Tibial nerve (tissue), 4 donors: ENCODE measurements around the gene ATP2B3. TPM values are rescaled to one million over a fixed set of nuclear protein-coding genes. Genes with fewer than 3 reads are reported as not detected.

Experiments
- DNase-seq, 2 donors: peaks; one replicate each; pipeline ENCODE4 v3.0.0-alpha.2; 2019; ENCODE audit warnings: low spot score in 2 of 2
- H3K27ac ChIP-seq, 4 donors: fragments of 200-600 bp; sonication (generic) in 3 of 4; one replicate each; pipeline ENCODE4 v1.5.1; 2017 to 2019; ENCODE audit warnings: mild to moderate bottlenecking in 1 of 4
- H3K27me3 ChIP-seq, 2 donors: fragments of 200-600 bp; sonication (generic) in 1 of 2; one replicate each; pipeline versions ENCODE4 v1.5.1 to v1.6.0; 2017 to 2019
- H3K36me3 ChIP-seq, 3 donors: fragments of 200-600 bp; sonication (generic); one replicate each; pipeline ENCODE4 v1.5.1; 2018 to 2019
- H3K4me1 ChIP-seq, 4 donors: fragments of 200-600 bp; sonication (generic) in 3 of 4; one replicate each; pipeline ENCODE4 v1.5.1; 2017 to 2019
- H3K4me3 ChIP-seq, 4 donors: fragments of 200-600 bp; sonication (generic) in 3 of 4; one replicate each; pipeline ENCODE4 v1.5.1; 2017 to 2019; ENCODE audit warnings: mild to moderate bottlenecking in 1 of 4, moderate library complexity in 1 of 4
- H3K9me3 ChIP-seq, 4 donors: fragments of 200-600 bp; sonication (generic) in 3 of 4; one replicate each; pipeline ENCODE4 v1.5.1; 2017 to 2019
- EP300 ChIP-seq, 2 donors: sonication (generic); formaldehyde crosslinking; IDR thresholded peaks; one replicate each; pipeline ENCODE4 v1.6.1; 2017; ENCODE audit warnings: antibody characterized with exemption in 2 of 2, mild to moderate bottlenecking in 1 of 2
- POLR2A ChIP-seq, 2 donors: fragments of 450-650 bp; IDR thresholded peaks; one replicate each; pipeline ENCODE4 v1.6.1; 2017; ENCODE audit warnings: antibody characterized with exemption in 2 of 2, mild to moderate bottlenecking in 2 of 2, moderate library complexity in 2 of 2
- WGBS, 2 donors: methylation state at CpG; one replicate each; pipeline ENCODE4 v1.1.5; 2018; 5-methylcytosine and 5-hydroxymethylcytosine counted together
- total RNA-seq, 4 donors: library from RNA; depleted of rRNA; stranded (reverse); fragments of >200 nt; gene quantifications; one replicate each; pipeline ENCODE4 v1.1.0, GENCODE V29; 2016
- TF ChIP-seq, protein P1 (sequence below), 5 experiments: fragments of 200-600 bp in 3 of 5; fragments of 450-650 bp in 2 of 5; sonication (generic) in 3 of 5; IDR thresholded peaks; one replicate each; pipeline ENCODE4 v1.5.1; 2016 to 2019; ENCODE audit warnings: antibody characterized with exemption in 5 of 5, mild to moderate bottlenecking in 3 of 5, moderate library complexity in 2 of 5

ATP2B3 gene
- total RNA-seq, 4 donors from 2014 or later = not detected

DNA sequence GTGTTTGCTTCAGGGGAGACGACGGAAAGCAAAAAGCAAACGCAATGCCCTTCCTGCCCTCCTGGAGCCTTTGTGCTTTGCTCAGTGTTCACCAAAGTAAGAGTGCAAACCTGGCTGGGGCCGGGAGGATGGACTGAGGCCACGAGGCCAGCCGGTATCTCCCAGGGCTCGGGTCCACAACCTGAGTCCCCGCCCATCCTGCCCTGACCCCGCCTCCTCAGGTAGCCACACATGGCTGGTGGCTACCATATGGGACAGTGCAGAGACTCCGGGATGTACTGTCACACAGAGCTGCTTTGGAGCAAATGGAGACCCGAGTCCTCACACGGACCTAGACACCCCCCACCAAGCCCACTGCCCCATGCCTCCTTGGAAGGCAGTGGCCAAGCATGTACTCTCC lies 4.8 kb downstream of the ATP2B3 start:
- no peak overlapping the region for H3K4me3 ChIP-seq
- peaks cover 0 to 5% (median 0%) of the 10 kb centered on the region in 4 donors for H3K4me1 ChIP-seq
- WGBS, 2 donors = 63 to 70% methylated on average over 2 to 12 of the region's 12 CpGs
- no peak for DNase-seq
- no peak overlapping the region for H3K27ac ChIP-seq
- no peaks in the 10 kb centered on the region for H3K36me3 ChIP-seq
- TF ChIP-seq POLR2A (IDR thresholded peaks at IDR 0.05) (no peak), EP300 (IDR thresholded peaks at IDR 0.05) (no peak)
- TF ChIP-seq, protein P1, sequence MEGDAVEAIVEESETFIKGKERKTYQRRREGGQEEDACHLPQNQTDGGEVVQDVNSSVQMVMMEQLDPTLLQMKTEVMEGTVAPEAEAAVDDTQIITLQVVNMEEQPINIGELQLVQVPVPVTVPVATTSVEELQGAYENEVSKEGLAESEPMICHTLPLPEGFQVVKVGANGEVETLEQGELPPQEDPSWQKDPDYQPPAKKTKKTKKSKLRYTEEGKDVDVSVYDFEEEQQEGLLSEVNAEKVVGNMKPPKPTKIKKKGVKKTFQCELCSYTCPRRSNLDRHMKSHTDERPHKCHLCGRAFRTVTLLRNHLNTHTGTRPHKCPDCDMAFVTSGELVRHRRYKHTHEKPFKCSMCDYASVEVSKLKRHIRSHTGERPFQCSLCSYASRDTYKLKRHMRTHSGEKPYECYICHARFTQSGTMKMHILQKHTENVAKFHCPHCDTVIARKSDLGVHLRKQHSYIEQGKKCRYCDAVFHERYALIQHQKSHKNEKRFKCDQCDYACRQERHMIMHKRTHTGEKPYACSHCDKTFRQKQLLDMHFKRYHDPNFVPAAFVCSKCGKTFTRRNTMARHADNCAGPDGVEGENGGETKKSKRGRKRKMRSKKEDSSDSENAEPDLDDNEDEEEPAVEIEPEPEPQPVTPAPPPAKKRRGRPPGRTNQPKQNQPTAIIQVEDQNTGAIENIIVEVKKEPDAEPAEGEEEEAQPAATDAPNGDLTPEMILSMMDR (IDR thresholded peaks at IDR 0.05) = no peak
- peaks cover 0 to 76% of the 10 kb centered on the region in 2 donors for H3K27me3 ChIP-seq
- H3K9me3 ChIP-seq = no peaks in the 10 kb centered on the region

DNA sequence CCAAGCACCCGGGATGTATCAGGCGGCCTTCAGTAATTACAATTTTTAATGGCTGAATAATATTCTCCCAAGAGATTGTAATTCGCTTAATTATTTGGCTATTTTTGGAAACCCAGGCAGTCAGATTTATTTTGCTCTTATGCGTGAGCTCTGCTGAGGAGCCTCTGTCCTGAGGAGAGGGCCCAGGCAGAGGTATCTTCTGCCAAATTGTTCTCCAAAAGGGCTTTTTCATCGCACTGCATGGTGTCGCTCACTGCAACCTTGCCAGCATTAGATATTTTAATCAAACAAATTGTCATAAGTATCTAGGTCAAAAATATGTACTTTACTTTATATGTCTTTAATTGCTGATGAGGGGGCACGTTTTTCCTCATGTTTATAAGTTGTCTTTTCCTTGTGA lies 5.8 kb downstream of the ATP2B3 start:
- Histone ChIP-seq H3K36me3 (no peaks in the 10 kb centered on the region), H3K9me3 (no peaks in the 10 kb centered on the region), H3K27ac (no peak overlapping the region), H3K4me3 (no peak overlapping the region), H3K27me3 (peaks cover 0 to 79% of the 10 kb centered on the region in 2 donors), H3K4me1 (peaks cover 0 to 1% (median 0%) of the 10 kb centered on the region in 4 donors)
- TF ChIP-seq EP300 (IDR thresholded peaks at IDR 0.05) (no peak), POLR2A (IDR thresholded peaks at IDR 0.05) (no peak)
- TF ChIP-seq, protein P1 (IDR thresholded peaks at IDR 0.05) = no peak
- WGBS, 2 donors = 77 to 85% methylated on average over 7 of the region's 7 CpGs
- DNase-seq = no peak

DNA sequence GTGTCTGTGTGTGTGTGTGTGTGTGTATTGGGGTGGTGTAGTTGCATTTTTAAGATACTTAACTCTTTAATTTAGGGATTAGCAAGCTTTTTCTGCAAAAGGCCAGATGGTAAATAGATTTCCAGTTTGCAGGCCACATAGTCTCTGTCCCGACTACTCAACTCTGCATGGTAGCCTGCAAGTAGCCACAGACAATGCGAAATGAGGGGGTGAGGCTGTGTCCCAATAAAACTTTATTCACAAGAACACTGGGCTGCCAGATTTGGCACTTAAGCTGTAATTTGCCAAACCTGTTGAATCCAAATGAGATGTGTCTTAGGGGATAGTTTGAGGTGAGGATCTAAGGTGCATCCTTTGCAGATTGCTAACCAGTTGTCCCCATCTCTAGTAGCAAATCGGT lies 6.8 kb downstream of the ATP2B3 start:
- H3K4me1 ChIP-seq = no peaks in the 10 kb centered on the region
- H3K9me3 ChIP-seq = no peaks in the 10 kb centered on the region
- no peak overlapping the region for H3K4me3 ChIP-seq
- no peak for DNase-seq
- H3K27me3 ChIP-seq = peaks cover 0 to 74% of the 10 kb centered on the region in 2 donors
- WGBS, 2 donors = 87 to 91% methylated on average over 2 to 3 of the region's 3 CpGs
- H3K36me3 ChIP-seq = no peaks in the 10 kb centered on the region
- TF ChIP-seq POLR2A (IDR thresholded peaks at IDR 0.05) (no peak), EP300 (IDR thresholded peaks at IDR 0.05) (no peak)
- TF ChIP-seq, protein P1 (IDR thresholded peaks at IDR 0.05) = no peak
- H3K27ac ChIP-seq = no peak overlapping the region

DNA sequence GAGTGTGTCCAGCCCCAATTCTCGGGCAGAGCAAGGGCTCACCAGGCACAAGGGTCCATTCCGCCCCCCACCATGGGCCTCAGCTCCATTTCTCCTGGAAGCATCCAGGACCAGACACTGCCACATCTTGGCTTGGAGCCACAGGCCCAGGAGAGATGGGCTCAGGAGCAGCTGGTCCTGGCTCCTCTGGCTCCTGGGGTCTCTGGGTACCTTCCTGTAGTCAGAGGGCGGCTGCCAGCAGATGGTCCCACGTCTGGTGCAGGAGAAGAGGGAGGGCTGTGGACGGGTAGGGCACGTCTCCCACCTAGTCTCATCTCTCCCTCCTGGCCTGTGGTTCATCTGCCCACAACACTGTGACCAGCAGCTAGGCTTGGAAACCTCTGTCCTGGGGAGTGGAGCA lies 8.0 kb downstream of the ATP2B3 start:
- no peak for DNase-seq
- TF ChIP-seq, protein P1 (IDR thresholded peaks at IDR 0.05) = no peak
- no peak for TF ChIP-seq POLR2A (IDR thresholded peaks at IDR 0.05)
- TF ChIP-seq EP300 (IDR thresholded peaks at IDR 0.05) = no peak
- 80 to 81% methylated on average over 2 to 6 of the region's 6 CpGs for WGBS, 2 donors
- Histone ChIP-seq H3K4me1 (no peaks in the 10 kb centered on the region), H3K27me3 (peaks cover 0 to 71% of the 10 kb centered on the region in 2 donors), H3K36me3 (no peaks in the 10 kb centered on the region), H3K4me3 (no peak overlapping the region), H3K9me3 (no peaks in the 10 kb centered on the region), H3K27ac (no peak overlapping the region)

DNA sequence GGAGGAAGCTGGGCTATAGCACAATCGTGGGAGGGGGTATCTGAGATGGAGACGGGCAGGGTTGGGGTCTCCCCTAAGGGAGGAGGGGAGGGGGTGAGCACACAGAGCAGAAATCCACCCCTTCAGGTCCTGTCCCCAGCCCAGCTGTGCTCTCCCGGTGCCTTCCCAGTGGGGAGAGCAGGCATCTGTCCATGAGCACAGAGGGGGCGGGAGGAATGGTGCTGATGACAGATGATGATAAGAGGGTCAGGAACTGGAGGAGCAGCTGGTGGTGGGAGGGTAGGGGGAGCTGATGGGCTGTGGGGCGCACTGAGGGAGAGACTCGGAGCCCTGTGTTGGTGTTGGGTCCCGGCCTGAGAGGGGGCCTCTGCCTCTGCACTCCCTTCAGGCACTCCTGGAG lies 8.6 kb downstream of the ATP2B3 start:
- no peak for TF ChIP-seq POLR2A (IDR thresholded peaks at IDR 0.05)
- TF ChIP-seq, protein P1 (IDR thresholded peaks at IDR 0.05) = no peak
- no peak for TF ChIP-seq EP300 (IDR thresholded peaks at IDR 0.05)
- Histone ChIP-seq H3K27ac (no peak overlapping the region), H3K36me3 (no peaks in the 10 kb centered on the region), H3K4me1 (no peaks in the 10 kb centered on the region), H3K27me3 (peaks cover 0 to 70% of the 10 kb centered on the region in 2 donors), H3K4me3 (no peak overlapping the region), H3K9me3 (no peaks in the 10 kb centered on the region)
- DNase-seq = no peak
- 64 to 78% methylated on average over 4 to 7 of the region's 7 CpGs for WGBS, 2 donors
